SK-N-SH (cell line): ENCODE measurements around the gene SEC14L1. TPM values are rescaled to one million over a fixed set of nuclear protein-coding genes. Genes with fewer than 3 reads are reported as not detected.

Source experiments
- CTCF ChIA-PET: fragments of 300-600, 350-600 bp; formaldehyde crosslinking; extraction: SDS; loops from one replicate; lab custom pipeline; 2021; lab: Yijun Ruan, JAX
- POLR2A ChIA-PET: fragments of 350-600 bp; sonication (Branson Sonifier 250); formaldehyde crosslinking; extraction: SDS; loops from one replicate; lab custom pipeline; 2020; ENCODE audit warnings: antibody characterized with exemption, inconsistent platforms; lab: Yijun Ruan, JAX
- DNase-seq: peaks from one replicate; pipeline ENCODE4 v3.0.0; 2012
- H2AFZ ChIP-seq: fragments of 200-600 bp; sonication (generic); 2 replicates; pipeline ENCODE4 v1.8.1; 2016; ENCODE audit warnings: antibody characterized with exemption, mild to moderate bottlenecking, low read depth
- H3F3A ChIP-seq: fragments of 200-600 bp; sonication (generic); replicated peaks from 2 replicates; pipeline ENCODE3; 2016; ENCODE audit warnings: antibody characterized with exemption, mild to moderate bottlenecking; ENCODE audit not compliant: insufficient read depth
- H3K27ac ChIP-seq, 2 experiments: fragments of 200-500 bp in 1 of 2; fragments of 200-600 bp in 1 of 2; sonication (Bioruptor generic) in 1 of 2; sonication (generic), shearing (Covaris generic) in 1 of 2; 2 replicates each; pipeline versions ENCODE4 v1.5.1 to v1.6.1; 2014 to 2016; ENCODE audit warnings: low read depth in 2 of 2, inconsistent platforms in 1 of 2, low read length in 1 of 2, mild to moderate bottlenecking in 1 of 2, mixed read lengths in 1 of 2
- H3K27me3 ChIP-seq: fragments of 200-600 bp; sonication (generic), shearing (Covaris generic); 2 replicates; pipeline ENCODE4 v1.6.1; 2016; ENCODE audit warnings: mixed run types; ENCODE audit not compliant: insufficient read depth
- H3K36me3 ChIP-seq, 2 experiments: fragments of 200-500 bp in 1 of 2; fragments of 200-600 bp in 1 of 2; sonication (Bioruptor generic) in 1 of 2; sonication (generic) in 1 of 2; replicated peaks in 1 of 2; 2 replicates each; pipeline versions ENCODE3 to v1.5.1; 2014 to 2016; ENCODE audit warnings: low read length in 1 of 2, mild to moderate bottlenecking in 1 of 2; ENCODE audit not compliant: insufficient read depth in 2 of 2, control insufficient read depth in 1 of 2
- H3K4me1 ChIP-seq, 2 experiments: fragments of 200-500 bp in 1 of 2; fragments of 200-600 bp in 1 of 2; sonication (Bioruptor generic) in 1 of 2; sonication (generic), shearing (Covaris generic) in 1 of 2; 2 replicates each; pipeline versions ENCODE4 v1.5.1 to v1.6.1; 2014 to 2016; ENCODE audit warnings: low read depth in 1 of 2, low read length in 1 of 2, mixed run types in 1 of 2; ENCODE audit not compliant: insufficient read depth in 2 of 2, control insufficient read depth in 1 of 2
- H3K4me2 ChIP-seq: fragments of 200-600 bp; sonication (generic), shearing (Covaris generic); 2 replicates; pipeline ENCODE4 v1.6.1; 2017; ENCODE audit warnings: mixed run types
- H3K4me3 ChIP-seq, 2 experiments: fragments of 200-500 bp in 1 of 2; fragments of 200-600 bp in 1 of 2; sonication (Bioruptor generic) in 1 of 2; sonication (generic), shearing (Covaris generic) in 1 of 2; 2 replicates each; pipeline versions ENCODE4 v1.5.1 to v1.8.1; 2014 to 2016; ENCODE audit warnings: low read depth in 2 of 2, inconsistent platforms in 1 of 2, low read length in 1 of 2, mild to moderate bottlenecking in 1 of 2, mixed read lengths in 1 of 2, moderate library complexity in 1 of 2
- H3K79me2 ChIP-seq: fragments of 200-600 bp; sonication (generic); 2 replicates; pipeline ENCODE4 v1.8.1; 2017; ENCODE audit warnings: mild to moderate bottlenecking; ENCODE audit not compliant: insufficient read depth
- H3K9ac ChIP-seq: fragments of 200-600 bp; sonication (generic); 2 replicates; pipeline ENCODE4 v1.6.1; 2017; ENCODE audit warnings: mixed run types
- H3K9me2 ChIP-seq: fragments of 200-600 bp; sonication (generic); 2 replicates; pipeline ENCODE4 v1.6.1; 2017; ENCODE audit warnings: mixed run types
- H3K9me3 ChIP-seq: fragments of 200-600 bp; sonication (generic); 2 replicates; pipeline ENCODE4 v1.6.1; 2017; ENCODE audit warnings: mixed run types, mild to moderate bottlenecking, moderate library complexity
- H4K20me1 ChIP-seq: fragments of 200-600 bp; sonication (generic); 2 replicates; pipeline ENCODE4 v1.6.1; 2017; ENCODE audit warnings: mild to moderate bottlenecking, mixed run types; ENCODE audit not compliant: insufficient read depth
- CHD2 ChIP-seq: fragments of 150-350 bp; IDR thresholded peaks from 2 replicates; pipeline ENCODE4 v1.6.1; 2018; ENCODE audit warnings: low read length; ENCODE audit not compliant: partially characterized antibody
- FOSL2 ChIP-seq: IDR thresholded peaks from 2 replicates; pipeline ENCODE4 v1.4.0; 2012; ENCODE audit warnings: low read depth, mild to moderate bottlenecking, moderate library complexity, borderline replicate concordance
- FOXJ3 ChIP-seq: sonication (generic); formaldehyde crosslinking; IDR thresholded peaks from 2 replicates; pipeline ENCODE4 v1.5.1; 2020; ENCODE audit warnings: mild to moderate bottlenecking, missing genetic modification reagents
- JUND ChIP-seq: IDR thresholded peaks from 2 replicates; pipeline ENCODE4 v1.4.0; 2012
- MEF2A ChIP-seq: IDR thresholded peaks from 2 replicates; pipeline ENCODE4 v1.4.0; 2012; ENCODE audit warnings: low read depth, borderline replicate concordance
- MXI1 ChIP-seq: IDR thresholded peaks from 2 replicates; pipeline ENCODE4 v1.6.1; 2012; ENCODE audit warnings: mild to moderate bottlenecking, low read depth, low read length, improper control_type of control experiment
- NFIC ChIP-seq: IDR thresholded peaks from 2 replicates; pipeline ENCODE4 v1.4.0; 2012; ENCODE audit warnings: borderline replicate concordance
- RAD21 ChIP-seq: IDR thresholded peaks from 2 replicates; pipeline ENCODE4 v1.6.1; 2012; ENCODE audit warnings: mild to moderate bottlenecking, low read length
- RFX5 ChIP-seq: IDR thresholded peaks from 2 replicates; pipeline ENCODE4 v1.6.1; 2012; ENCODE audit warnings: mild to moderate bottlenecking, improper control_type of control experiment, low read length
- TCF12 ChIP-seq: IDR thresholded peaks from 2 replicates; pipeline ENCODE4 v1.4.0; 2012
- WGBS: methylation state at CpG from one replicate; pipeline ENCODE4 v1.1.6; 2017; ENCODE audit warnings: low lambda C conversion rate; 5-methylcytosine and 5-hydroxymethylcytosine counted together
- polyA plus RNA-seq, 3 experiments: library from polyadenylated mRNA; depleted of rRNA; stranded (reverse); fragments of >200 nt; gene quantifications; 2 replicates each; pipeline ENCODE4 v1.2.3, GENCODE V29; 2012
- TF ChIP-seq, protein P1 (sequence below): IDR thresholded peaks from 2 replicates; pipeline ENCODE4 v1.4.0; 2012; ENCODE audit warnings: low read depth
- TF ChIP-seq, protein P2 (sequence below): IDR thresholded peaks from 2 replicates; pipeline ENCODE4; 2012

The SEC14L1 gene
- polyA plus RNA-seq, 1 of the 3 experiments (the other 2 are of a cell fraction), result 62.4 TPM

DNA sequence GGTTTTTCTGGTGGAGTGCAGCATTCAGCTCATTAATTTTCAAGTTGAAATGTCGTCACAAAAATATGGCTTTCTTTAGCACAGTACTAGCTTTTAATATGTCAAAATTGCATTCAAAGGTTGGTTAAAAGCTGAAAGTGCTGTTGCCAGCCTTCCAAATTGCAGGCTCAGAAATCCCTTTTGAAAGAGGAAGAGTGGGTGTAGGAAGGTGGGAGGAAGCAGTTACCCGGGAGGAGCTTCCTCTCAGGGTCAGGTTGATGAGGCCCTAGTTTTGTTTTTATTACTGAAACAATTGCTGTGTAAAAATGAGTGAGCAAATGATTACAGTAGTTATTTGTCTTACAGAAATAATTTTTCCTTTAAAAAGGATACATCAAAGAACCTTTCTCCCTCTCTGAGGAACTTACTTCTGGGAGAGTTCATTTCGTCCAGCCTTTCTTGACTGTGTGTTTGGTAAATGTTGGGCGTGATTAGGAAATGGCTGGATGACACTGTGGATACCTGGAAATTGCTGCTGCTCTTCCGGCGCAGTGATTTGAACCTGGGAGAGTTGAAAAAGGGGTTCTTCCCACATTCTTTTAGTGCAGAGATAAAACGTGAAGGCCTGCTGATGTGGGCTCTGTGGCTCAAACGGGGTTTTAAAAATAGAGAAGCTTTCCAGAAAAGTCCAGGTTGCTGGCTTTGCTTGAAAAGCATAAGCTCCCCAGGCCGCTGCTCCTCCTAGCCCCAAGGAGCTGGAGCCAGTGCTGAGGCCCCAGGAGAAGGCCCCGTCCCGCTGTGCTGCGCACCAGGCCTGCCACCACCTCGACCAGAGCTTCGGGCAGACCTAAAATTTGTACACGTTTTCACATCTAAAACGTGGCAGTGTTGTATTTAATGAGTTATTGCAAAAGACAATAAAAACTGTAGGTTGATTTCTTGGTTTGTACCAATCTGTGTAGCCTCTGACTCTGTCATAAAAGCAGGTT, 41.7 kb downstream of the SEC14L1 start:
- ChIA-PET POLR2A (no interaction called here), CTCF (interaction anchor here (0.7 to 5.0 kb wide), 10 partner anchors 8 to 357 kb away, joined by 3 to 28 read pairs (median 4); no protein-coding TSS in a partner anchor)
- DNase-seq, result no peak
- WGBS, result 93% methylated on average over 16 of the region's 16 CpGs
- H3K36me3 ChIP-seq, result peaks cover 0 to 4% of the 10 kb centered on the region in 2 experiments
- no peak overlapping the region for H3K4me2 ChIP-seq
- H3K9me2 ChIP-seq, result no peaks in the 10 kb centered on the region
- H3K27me3 ChIP-seq, result no peaks in the 10 kb centered on the region
- peaks cover 98% of the 10 kb centered on the region for H4K20me1 ChIP-seq
- no peak overlapping the region for H2AFZ ChIP-seq
- TF ChIP-seq, protein P1, sequence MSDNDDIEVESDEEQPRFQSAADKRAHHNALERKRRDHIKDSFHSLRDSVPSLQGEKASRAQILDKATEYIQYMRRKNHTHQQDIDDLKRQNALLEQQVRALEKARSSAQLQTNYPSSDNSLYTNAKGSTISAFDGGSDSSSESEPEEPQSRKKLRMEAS, result no peak
- no peak for TF ChIP-seq CHD2
- no peaks in the 10 kb centered on the region for H3K9me3 ChIP-seq
- no peaks in the 10 kb centered on the region for H3F3A ChIP-seq
- no peak overlapping the region for H3K4me3 ChIP-seq
- H3K9ac ChIP-seq, result no peak overlapping the region
- peaks cover 100% of the 10 kb centered on the region for H3K79me2 ChIP-seq
- no peak overlapping the region for H3K27ac ChIP-seq
- peaks cover 22 to 23% of the 10 kb centered on the region in 2 experiments; a peak in 3 of 4 replicates for H3K4me1 ChIP-seq

DNA sequence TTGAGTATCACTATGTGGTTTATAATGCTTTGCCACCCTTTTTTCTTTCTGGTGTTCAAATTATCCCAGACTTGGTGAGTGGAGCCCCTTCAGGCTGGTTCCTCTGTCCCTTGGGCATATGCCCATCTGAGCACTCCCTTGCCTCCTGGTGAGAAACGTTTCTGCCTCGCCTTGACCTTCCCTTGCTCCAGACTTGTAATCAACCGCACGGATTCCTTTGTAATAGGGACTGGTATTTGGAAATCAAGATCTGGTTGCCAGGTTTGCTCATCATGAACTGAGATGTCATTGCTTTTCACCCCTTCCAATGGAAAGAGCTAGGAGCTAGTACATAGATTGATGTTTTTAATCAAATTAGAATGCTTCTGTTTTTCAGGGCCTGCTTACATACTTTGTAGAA, 43.7 kb downstream of the SEC14L1 start:
- no peaks in the 10 kb centered on the region for H3K9me3 ChIP-seq
- 67% methylated on average over 4 of the region's 4 CpGs for WGBS
- no peaks in the 10 kb centered on the region for H3F3A ChIP-seq
- no peak overlapping the region for H3K9ac ChIP-seq
- TF ChIP-seq MXI1 (no peak), MEF2A (no peak), FOSL2 (no peak), FOXJ3 (CRISPR knock-in tag) (no peak), RAD21 (no peak), JUND (no peak), RFX5 (no peak), NFIC (no peak), TCF12 (no peak)
- TF ChIP-seq, protein P1, result no peak
- TF ChIP-seq, protein P2, sequence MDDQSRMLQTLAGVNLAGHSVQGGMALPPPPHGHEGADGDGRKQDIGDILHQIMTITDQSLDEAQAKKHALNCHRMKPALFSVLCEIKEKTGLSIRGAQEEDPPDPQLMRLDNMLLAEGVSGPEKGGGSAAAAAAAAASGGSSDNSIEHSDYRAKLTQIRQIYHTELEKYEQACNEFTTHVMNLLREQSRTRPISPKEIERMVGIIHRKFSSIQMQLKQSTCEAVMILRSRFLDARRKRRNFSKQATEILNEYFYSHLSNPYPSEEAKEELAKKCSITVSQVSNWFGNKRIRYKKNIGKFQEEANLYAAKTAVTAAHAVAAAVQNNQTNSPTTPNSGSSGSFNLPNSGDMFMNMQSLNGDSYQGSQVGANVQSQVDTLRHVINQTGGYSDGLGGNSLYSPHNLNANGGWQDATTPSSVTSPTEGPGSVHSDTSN, result no peak
- peaks cover 22 to 25% of the 10 kb centered on the region in 2 experiments; a peak in 3 of 4 replicates for H3K4me1 ChIP-seq
- H3K9me2 ChIP-seq, result no peaks in the 10 kb centered on the region
- CTCF ChIA-PET, result interaction anchor here (1.2 to 5.0 kb wide), 4 partner anchors 13 to 96 kb away, joined by 3 to 28 read pairs (median 4); no protein-coding TSS in a partner anchor
- peak overlapping the region in 1 of 2 experiments; percentile 54; a peak in 2 of 4 replicates for H3K27ac ChIP-seq
- peak; percentile 54 for DNase-seq
- POLR2A ChIA-PET, result no interaction called here
- peaks cover 100% of the 10 kb centered on the region for H3K79me2 ChIP-seq
- no peak overlapping the region for H3K4me3 ChIP-seq
- H3K36me3 ChIP-seq, result peaks cover 3 to 4% of the 10 kb centered on the region in 2 experiments
- H4K20me1 ChIP-seq, result peaks cover 96% of the 10 kb centered on the region
- H3K27me3 ChIP-seq, result no peaks in the 10 kb centered on the region
- no peak overlapping the region; the same call in 1 of the 2 replicates for H3K4me2 ChIP-seq
- H2AFZ ChIP-seq, result no peak overlapping the region
